Keratinocyte (primary cell): ENCODE results near the gene CDC25C. TPM values are rescaled to one million over a fixed set of nuclear protein-coding genes. Genes with fewer than 3 reads are reported as not detected.

Experiments used
- DNase-seq: peaks from one replicate; pipeline ENCODE4 v3.0.0-alpha.2; 2011; ENCODE audit warnings: low read depth, missing footprints, low spot score
- FAIRE-seq: peaks from 2 replicates; lab custom pipeline; 2011; peaks lifted over from hg19 to GRCh38; lab: Jason Lieb, UNC
- H2AFZ ChIP-seq: 2 replicates; pipeline ENCODE4 v1.6.0; 2012; ENCODE audit warnings: low read length, control low read depth, inconsistent platforms; ENCODE audit not compliant: control insufficient read depth
- H3K27ac ChIP-seq: 2 replicates; pipeline ENCODE4 v1.5.1; 2011; ENCODE audit warnings: low read length; ENCODE audit not compliant: control insufficient read depth, insufficient read depth
- H3K27me3 ChIP-seq: 3 replicates; pipeline ENCODE4 v1.6.0; 2011; ENCODE audit warnings: low read length; ENCODE audit not compliant: control insufficient read depth, insufficient read depth; ENCODE audit errors: extremely low read depth
- H3K36me3 ChIP-seq, 2 experiments: 2 replicates in 1 of 2; 3 replicates in 1 of 2; pipeline ENCODE4 v1.5.1; 2011; ENCODE audit warnings: low read length in 2 of 2, mild to moderate bottlenecking in 1 of 2; ENCODE audit not compliant: control insufficient read depth in 2 of 2, insufficient read depth in 2 of 2; ENCODE audit errors: extremely low read depth in 1 of 2
- H3K4me1 ChIP-seq: 3 replicates; pipeline ENCODE4 v1.5.1; 2011; ENCODE audit warnings: low read length; ENCODE audit not compliant: control insufficient read depth, insufficient read depth; ENCODE audit errors: extremely low read depth
- H3K4me2 ChIP-seq: 3 replicates; pipeline ENCODE4 v1.6.0; 2011; ENCODE audit warnings: low read depth, low read length; ENCODE audit not compliant: control insufficient read depth, insufficient read depth; ENCODE audit errors: extremely low read depth
- H3K4me3 ChIP-seq, 3 experiments: fragments of 200-600 bp in 1 of 3; sonication (generic) in 1 of 3; 2 replicates in 2 of 3; 3 replicates in 1 of 3; pipeline ENCODE4 v1.5.1; 2011 to 2016; ENCODE audit warnings: low read length in 3 of 3, mild to moderate bottlenecking in 3 of 3, control low read depth in 2 of 3, inconsistent platforms in 1 of 3, low read depth in 1 of 3, mixed read lengths in 1 of 3, mixed run types in 1 of 3, moderate library complexity in 1 of 3; ENCODE audit not compliant: control insufficient read depth in 2 of 3, insufficient read depth in 2 of 3; ENCODE audit errors: extremely low read depth in 1 of 3
- H3K79me2 ChIP-seq: 2 replicates; pipeline ENCODE4 v1.6.0; 2012; ENCODE audit warnings: low read length; ENCODE audit not compliant: control insufficient read depth, insufficient read depth
- H3K9ac ChIP-seq: 3 replicates; pipeline ENCODE4 v1.6.0; 2011; ENCODE audit warnings: low read length; ENCODE audit not compliant: control insufficient read depth, insufficient read depth; ENCODE audit errors: extremely low read depth
- H3K9me1 ChIP-seq: 3 replicates; pipeline ENCODE4 v1.6.0; 2011; ENCODE audit warnings: low read length; ENCODE audit not compliant: control insufficient read depth, insufficient read depth; ENCODE audit errors: extremely low read depth
- H3K9me3 ChIP-seq: 2 replicates; pipeline ENCODE4 v1.5.1; 2012; ENCODE audit warnings: low read depth, low read length; ENCODE audit not compliant: control insufficient read depth
- H4K20me1 ChIP-seq: 3 replicates; pipeline ENCODE4 v1.6.0; 2011; ENCODE audit warnings: low read length; ENCODE audit not compliant: control insufficient read depth, insufficient read depth; ENCODE audit errors: extremely low read depth
- EZH2 ChIP-seq: IDR thresholded peaks from one replicate; pipeline ENCODE4 v1.6.1; 2012; ENCODE audit warnings: inconsistent platforms, mild to moderate bottlenecking, low read length, moderate library complexity
- dilution Hi-C: fragments of 300-500 bp; cut with MboI; formaldehyde crosslinking; loops from one replicate; pipeline ENCODE4 v1.7.0; 2020; ENCODE audit warnings: low sequenced_read_pairs; ENCODE audit not compliant: extremely low pct_ligation_motif_present
- polyA plus RNA-seq, 5 experiments: library from polyadenylated mRNA; depleted of rRNA in 3 of 5; stranded (reverse) in 3 of 5; stranded (forward) in 1 of 5; unstranded in 1 of 5; fragments of >200 nt; gene quantifications; 1 replicate in 1 of 5; 2 replicates in 3 of 5; 3 replicates in 1 of 5; pipeline versions ENCODE4 v1.2.1 to v1.2.3, GENCODE V29; 2011 to 2012; ENCODE audit warnings: missing spikeins in 2 of 5, low read depth in 1 of 5, low replicate concordance in 1 of 5
- TF ChIP-seq, protein P1 (sequence below), 3 experiments: IDR thresholded peaks in 1 of 3; conservative IDR thresholded peaks in 1 of 3; optimal IDR thresholded peaks in 1 of 3; 2 replicates in 2 of 3; 3 replicates in 1 of 3; pipeline versions ENCODE3 to v1.5.1; 2011; ENCODE audit warnings: low read length in 3 of 3, mild to moderate bottlenecking in 3 of 3, moderate library complexity in 2 of 3, control low read depth in 1 of 3, inconsistent platforms in 1 of 3; ENCODE audit not compliant: insufficient read depth in 2 of 3; ENCODE audit errors: extremely low read depth in 1 of 3

CDC25C gene
- polyA plus RNA-seq, 1 donor (not counting 4 experiments of a cell fraction or from before 2014, with no cell fraction given), result 4.7 TPM

DNA sequence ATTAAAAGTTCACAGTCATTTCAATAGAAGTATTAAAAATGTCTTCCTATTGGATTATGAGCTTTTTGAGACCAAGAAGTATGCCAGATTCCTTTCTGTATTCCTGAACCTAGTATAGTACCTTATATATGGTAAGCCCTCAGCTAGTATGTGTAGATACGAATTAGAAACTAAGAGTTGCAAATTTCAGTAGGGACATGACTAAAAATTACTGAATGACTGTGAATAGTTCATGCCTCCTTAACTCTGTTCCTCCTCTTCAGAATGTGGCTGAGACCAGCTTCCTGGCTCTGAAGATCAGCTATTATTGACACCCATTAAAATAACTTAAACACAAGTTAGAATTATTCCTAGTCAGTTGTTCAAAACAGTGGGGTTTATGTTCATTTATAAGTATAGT, 40.6 kb upstream of the CDC25C start:
- no peak for FAIRE-seq

DNA sequence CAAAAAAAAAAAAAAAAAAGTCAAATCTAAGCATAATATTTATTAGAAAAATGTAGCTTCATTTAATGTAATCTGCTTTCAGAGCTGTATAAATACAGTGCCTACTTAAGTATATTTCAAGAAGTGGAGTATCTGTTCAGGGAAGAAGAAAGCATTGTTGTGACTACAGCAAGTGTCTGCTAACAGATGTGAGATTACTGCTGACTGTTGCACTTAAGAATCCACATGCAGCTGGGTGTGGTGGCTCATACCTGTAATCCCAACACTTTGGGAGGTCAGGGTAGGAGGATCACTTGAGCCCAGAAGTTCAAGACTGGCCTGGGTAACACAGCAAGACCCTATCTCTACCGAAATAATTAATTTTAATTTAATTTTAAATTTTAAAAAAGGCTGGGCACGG, 39.9 kb upstream of the CDC25C start:
- H3K9me3 ChIP-seq, result no peaks in the 10 kb centered on the region
- FAIRE-seq, result no peak
- no peak overlapping the region for H3K4me3 ChIP-seq
- no peaks in the 10 kb centered on the region for H3K27me3 ChIP-seq
- dilution Hi-C loops, result no loop called here
- DNase-seq, result no peak
- H3K4me2 ChIP-seq, result no peak overlapping the region
- H3K9ac ChIP-seq, result no peak overlapping the region
- no peak overlapping the region for H3K27ac ChIP-seq
- H3K36me3 ChIP-seq, result no peaks in the 10 kb centered on the region
- no peak overlapping the region for H2AFZ ChIP-seq
- no peak for TF ChIP-seq EZH2
- TF ChIP-seq, protein P1, sequence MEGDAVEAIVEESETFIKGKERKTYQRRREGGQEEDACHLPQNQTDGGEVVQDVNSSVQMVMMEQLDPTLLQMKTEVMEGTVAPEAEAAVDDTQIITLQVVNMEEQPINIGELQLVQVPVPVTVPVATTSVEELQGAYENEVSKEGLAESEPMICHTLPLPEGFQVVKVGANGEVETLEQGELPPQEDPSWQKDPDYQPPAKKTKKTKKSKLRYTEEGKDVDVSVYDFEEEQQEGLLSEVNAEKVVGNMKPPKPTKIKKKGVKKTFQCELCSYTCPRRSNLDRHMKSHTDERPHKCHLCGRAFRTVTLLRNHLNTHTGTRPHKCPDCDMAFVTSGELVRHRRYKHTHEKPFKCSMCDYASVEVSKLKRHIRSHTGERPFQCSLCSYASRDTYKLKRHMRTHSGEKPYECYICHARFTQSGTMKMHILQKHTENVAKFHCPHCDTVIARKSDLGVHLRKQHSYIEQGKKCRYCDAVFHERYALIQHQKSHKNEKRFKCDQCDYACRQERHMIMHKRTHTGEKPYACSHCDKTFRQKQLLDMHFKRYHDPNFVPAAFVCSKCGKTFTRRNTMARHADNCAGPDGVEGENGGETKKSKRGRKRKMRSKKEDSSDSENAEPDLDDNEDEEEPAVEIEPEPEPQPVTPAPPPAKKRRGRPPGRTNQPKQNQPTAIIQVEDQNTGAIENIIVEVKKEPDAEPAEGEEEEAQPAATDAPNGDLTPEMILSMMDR (optimal IDR thresholded peaks at IDR 0.05 in 1 of 3, IDR thresholded peaks at IDR 0.05 in 1 of 3, conservative IDR thresholded peaks at IDR 0.05 in 1 of 3; ENCODE audit: extremely low read depth in 1 of 3, insufficient read depth in 2 of 3, low read length in 3 of 3), result no peak
- H3K9me1 ChIP-seq, result peaks cover 3% of the 10 kb centered on the region
- peaks cover 48% of the 10 kb centered on the region for H3K79me2 ChIP-seq
- H4K20me1 ChIP-seq, result peaks cover 4% of the 10 kb centered on the region
- H3K4me1 ChIP-seq, result no peaks in the 10 kb centered on the region

More for the DNA sequence above, 40.6 kb upstream of the CDC25C start:
- no peak overlapping the region for H3K27ac ChIP-seq
- no peaks in the 10 kb centered on the region for H4K20me1 ChIP-seq
- no peak overlapping the region for H3K4me3 ChIP-seq
- no peaks in the 10 kb centered on the region for H3K9me1 ChIP-seq
- peaks cover 41% of the 10 kb centered on the region for H3K79me2 ChIP-seq
- dilution Hi-C loops, result no loop called here
- no peaks in the 10 kb centered on the region for H3K9me3 ChIP-seq
- TF ChIP-seq EZH2, result no peak
- TF ChIP-seq, protein P1 (optimal IDR thresholded peaks at IDR 0.05 in 1 of 3, IDR thresholded peaks at IDR 0.05 in 1 of 3, conservative IDR thresholded peaks at IDR 0.05 in 1 of 3; ENCODE audit: extremely low read depth in 1 of 3, insufficient read depth in 2 of 3, low read length in 3 of 3), result no peak
- no peak overlapping the region for H3K9ac ChIP-seq
- H3K4me2 ChIP-seq, result no peak overlapping the region
- no peak overlapping the region for H2AFZ ChIP-seq
- peaks cover under 1 to 3% of the 10 kb centered on the region in 2 experiments for H3K36me3 ChIP-seq
- DNase-seq, result no peak
- no peaks in the 10 kb centered on the region for H3K4me1 ChIP-seq
- no peaks in the 10 kb centered on the region for H3K27me3 ChIP-seq
